HG03064 (cell line): Measurements from ENCODE around the gene CORO1C.
"Not testable (repeated sequence)": the region's sequence is repeated elsewhere in the genome, so short reads cannot be mapped to it uniquely, and the experiment has no call there.

Experiments used
- ATAC-seq: cut with Tn5 transposase; IDR thresholded peaks from one replicate; pipeline ENCODE4 v1.9.1; 2021; ENCODE audit warnings: low read depth; ENCODE audit not compliant: unreplicated experiment

Gene CORO1C

DNA sequence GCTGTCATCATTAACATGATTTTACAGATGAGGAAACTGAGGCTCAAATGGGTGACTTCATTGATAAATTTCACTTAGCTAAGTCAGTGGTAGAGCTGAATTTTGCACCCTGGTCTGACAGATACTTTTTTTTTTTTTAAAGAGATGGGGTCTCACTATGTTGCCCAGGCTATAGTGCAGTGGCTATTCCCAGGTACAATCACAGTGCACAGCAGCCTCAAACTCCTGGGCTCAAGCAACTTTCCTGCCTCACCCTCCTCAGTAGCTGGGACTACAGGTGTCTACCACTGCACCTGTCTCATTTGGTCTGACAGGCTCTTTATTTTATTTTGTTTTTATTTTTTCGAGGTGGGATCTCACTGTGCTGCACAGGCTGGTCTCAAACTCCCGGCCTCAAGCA lies 24.2 kb upstream of the CORO1C start:
- no peak for ATAC-seq

GRCh38 chr12:108753976-108754375 lies 22.7 kb upstream of the CORO1C start:
- ATAC-seq: no peak

DNA sequence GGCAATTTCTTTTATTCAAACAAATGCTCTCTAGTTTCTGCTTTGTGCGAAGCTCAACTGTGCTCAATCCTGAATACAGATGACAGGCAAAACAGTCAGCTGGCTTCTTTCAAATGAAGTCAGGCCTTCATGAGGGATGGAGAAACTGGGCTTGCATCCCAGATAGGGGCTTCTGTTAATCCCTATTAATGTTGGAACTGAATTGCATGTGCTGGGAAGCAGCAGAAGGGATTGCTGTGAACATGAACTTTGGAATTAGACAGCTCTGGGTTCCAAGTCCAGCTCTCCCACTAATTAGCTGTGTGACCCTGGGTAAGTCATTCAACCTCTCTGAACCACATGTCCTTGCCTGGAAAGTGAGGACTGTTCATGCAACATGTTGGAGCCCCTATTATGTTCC lies 21.1 kb upstream of the CORO1C start:
- ATAC-seq: no peak

DNA sequence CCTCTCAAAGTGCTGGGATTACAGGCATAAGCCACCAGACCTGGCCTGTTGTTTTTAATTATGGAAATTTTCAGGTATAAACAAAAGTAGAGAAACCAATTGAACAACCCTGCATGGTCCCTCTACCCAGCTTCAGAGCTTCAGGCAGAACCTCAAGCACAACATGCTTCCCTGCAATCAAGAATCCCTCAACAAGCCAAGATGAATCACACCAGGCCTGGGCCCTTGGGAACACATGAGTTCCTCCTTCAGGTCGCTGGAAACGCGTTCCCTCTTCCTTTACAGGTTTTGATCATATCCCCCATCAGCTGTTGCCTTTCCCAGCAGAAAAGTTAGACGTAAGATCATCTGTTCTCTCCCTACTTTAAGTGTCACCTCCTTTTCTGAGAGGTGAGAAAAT lies 20.5 kb upstream of the CORO1C start:
- no peak for ATAC-seq

DNA sequence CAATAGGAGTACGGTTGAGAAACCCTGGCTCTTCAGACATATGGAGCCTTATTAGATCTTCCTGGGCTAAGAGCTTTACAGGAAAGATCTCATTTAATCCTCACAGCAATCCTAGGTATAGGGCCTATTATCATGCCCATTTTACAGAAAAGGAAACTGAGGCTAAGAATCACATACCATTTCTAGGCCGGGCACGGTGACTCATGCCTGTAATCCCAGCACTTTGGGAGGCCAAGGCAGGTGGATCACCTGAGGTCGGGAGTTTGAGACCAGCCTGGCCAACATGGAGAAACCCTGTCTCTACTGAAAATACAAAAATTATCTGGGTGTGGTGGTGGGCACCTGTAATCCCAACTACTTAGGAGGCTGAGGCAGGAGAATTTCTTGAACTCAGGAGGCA lies 19.7 kb upstream of the CORO1C start:
- ATAC-seq: not testable (repeated sequence)

GRCh38 chr12:108750526-108750925 lies 19.2 kb upstream of the CORO1C start:
- no peak for ATAC-seq

DNA sequence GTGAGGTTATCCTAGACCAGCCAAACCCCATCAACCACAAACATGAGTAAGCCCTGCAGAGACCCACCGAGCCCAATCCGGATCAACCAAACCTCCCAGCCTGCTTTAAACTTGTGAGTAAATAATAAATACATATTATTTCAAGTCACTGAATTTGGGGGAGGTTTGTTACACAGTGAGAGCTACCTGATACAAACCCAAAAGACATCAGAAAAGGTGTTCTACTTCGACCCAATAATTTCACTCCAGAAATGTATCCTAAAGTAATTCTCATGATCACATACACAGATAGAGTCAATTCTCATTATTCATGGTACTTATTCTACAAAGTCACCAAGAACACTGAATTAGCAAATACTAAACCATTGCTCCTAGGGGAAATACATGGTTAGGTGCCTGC lies 16.2 kb upstream of the CORO1C start:
- ATAC-seq: no peak

DNA sequence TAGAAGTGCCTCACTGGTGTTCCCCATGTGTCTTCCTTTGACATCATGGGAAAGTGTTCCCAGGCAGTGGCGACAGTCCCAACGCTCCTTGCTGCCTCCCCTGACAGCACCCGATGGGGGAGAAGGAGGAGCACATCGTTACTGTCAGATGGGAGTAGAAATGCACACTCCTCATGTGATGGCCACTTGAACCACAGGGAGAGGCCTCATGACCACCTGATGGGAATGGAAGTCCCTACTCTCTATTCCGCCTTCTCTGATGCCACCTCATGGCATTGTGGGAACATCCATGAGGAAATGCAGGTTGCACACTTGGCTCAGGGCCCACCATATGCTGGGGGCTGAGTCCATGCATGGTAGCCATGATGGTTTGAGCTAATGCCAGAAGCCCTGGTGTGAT lies 14.3 kb upstream of the CORO1C start:
- ATAC-seq: no peak

GRCh38 chr12:108744021-108744897 lies 12.9 kb upstream of the CORO1C start:
- ATAC-seq: no peak

DNA sequence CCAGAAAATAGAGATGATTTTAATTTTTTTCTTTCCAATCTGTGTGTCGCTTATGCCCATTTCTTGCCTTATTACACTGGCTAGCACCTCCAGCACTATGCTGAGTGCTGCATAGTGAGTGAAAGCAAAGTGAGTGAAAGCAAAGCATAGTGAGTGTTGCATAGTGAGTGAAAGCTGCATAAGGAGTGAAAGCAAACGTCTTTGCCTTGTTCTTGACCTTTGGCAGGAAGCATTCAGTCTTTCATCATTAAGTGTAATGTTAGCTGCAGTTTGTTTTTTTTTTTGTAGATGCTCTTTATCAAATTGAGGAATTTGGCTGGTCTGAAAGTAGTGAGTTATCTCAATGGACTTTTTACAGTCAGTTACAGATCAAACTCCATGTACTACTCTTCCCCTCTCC lies 6.9 kb upstream of the CORO1C start:
- no peak for ATAC-seq

GRCh38 chr12:108735855-108736254 lies 4.5 kb upstream of the CORO1C start:
- no peak for ATAC-seq

DNA sequence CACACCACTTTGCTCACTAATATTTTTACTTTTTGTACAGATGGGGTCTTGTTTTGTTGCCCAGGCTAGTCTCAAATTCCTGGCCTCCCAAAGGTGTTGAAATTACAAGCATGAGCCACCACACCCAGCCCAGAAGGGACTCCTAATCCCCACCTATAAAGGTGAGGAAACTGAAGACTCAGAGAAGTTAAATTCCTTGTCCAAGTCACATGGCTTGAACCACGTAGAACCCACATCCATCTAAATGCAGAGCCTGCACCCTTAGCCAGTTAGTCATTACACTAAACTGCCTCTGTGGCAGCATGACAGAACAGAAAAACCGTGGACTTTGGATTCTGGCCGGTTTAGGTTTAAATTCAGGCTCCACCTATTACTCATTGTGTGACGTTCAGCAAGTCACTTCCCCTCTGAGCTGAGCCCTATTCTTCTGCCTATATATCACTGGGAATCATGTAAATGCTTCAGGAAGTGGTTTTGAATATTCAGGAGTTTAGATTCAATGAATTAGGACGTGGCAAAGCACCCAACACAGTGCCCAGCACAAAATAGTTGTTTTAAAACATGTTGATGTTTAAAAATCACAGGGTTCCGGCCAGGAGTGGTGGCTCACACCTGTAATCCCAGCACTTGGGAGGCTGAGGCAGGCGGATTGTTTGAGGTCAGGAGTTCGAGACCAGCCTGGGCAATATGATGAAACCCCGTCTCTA lies 3.0 kb upstream of the CORO1C start:
- no peak for ATAC-seq

DNA sequence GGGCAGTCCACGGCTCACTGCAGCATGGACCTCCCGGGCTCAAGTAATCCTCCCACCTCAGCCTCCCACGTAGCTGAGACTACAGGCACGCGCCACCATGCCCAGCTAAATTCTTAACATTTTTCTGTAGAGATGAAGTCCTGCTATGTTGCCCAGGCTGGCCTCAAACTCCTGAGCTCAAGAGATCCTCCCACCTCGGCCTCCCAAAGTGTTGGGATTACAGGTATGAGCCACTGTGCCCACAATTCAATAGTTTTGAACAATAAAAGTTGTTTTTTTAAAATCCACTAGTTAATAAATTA lies 1.9 kb upstream of the CORO1C start:
- ATAC-seq: not testable (repeated sequence)

DNA sequence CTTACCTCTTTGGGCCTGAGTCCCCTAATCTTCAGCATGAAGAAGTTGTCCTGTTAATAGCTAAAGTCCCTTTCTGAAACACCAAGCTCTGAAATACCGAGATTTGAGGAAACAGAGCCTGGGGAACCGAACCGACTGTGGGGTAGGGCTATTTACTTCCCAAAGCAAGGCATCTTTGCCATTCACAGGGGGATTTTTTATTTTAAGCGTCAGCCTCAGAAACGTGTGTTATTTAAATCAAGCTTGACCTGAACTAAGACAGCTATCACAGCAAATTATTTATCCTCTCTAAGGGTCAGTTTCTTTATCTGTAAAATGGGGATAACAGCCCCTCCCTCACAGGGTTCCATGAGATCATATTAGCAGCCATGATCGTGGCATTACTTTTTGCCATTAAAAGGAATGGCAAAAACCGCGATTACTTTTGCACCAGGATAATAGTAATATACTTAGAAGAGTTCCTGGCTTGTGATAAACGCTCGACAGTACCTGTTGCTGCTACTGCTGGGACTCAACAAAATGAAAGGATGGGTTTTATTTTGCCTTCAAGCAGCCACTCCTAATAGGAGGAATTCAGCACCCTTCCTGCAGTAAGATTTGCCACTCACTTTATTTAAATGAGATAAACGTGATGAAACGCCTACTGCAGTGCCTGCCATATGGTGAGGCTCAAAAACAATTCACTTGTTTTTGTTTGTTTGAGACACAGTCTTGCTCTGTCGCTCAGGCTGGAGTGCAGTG lies 1.3 kb upstream of the CORO1C start:
- no peak for ATAC-seq

- ATAC-seq: peak; percentile 52
Measured at GRCh38 chr12:108731866-108732461, 646 bp upstream of the CORO1C start.

DNA sequence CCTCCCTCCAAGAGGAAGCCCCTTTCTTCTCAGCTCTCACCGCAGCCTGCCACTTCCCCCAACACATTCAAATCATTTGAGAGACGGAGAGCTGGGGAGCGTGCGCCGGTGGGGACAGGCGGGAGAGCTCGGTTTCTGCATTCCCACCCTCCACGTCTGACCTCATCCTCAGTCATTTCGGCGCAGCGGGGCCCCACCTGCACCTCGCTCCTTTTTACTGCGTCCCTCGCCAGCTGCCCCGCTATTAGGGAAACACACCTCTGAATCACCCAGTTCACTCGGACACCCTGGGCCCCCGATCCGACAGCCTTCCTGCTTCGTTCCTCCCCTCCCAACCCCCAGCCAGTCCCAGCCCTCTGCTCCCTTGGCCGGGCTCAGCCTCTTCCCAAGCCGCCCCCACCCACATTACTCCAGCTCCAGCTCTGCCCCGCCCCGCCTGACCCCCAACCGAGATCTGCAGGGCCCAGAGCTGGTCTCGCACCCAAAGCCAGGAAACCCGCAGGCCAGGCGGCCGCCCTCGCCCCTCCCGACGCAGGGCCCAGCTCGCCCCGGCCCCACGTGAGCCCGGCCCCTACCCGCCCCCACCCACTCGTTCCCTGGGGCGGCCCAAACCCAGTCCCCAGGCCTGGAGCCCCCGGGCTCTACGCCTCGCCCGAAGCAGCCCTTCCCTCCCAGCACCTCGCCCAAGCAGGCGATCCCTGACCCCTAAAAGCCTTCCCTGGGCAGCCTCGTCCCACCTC lies 783 bp downstream of the CORO1C start:
- ATAC-seq: peak; percentile 1

- ATAC-seq: no peak
Measured at GRCh38 chr12:108729612-108730364, 1.5 kb downstream of the CORO1C start.

DNA sequence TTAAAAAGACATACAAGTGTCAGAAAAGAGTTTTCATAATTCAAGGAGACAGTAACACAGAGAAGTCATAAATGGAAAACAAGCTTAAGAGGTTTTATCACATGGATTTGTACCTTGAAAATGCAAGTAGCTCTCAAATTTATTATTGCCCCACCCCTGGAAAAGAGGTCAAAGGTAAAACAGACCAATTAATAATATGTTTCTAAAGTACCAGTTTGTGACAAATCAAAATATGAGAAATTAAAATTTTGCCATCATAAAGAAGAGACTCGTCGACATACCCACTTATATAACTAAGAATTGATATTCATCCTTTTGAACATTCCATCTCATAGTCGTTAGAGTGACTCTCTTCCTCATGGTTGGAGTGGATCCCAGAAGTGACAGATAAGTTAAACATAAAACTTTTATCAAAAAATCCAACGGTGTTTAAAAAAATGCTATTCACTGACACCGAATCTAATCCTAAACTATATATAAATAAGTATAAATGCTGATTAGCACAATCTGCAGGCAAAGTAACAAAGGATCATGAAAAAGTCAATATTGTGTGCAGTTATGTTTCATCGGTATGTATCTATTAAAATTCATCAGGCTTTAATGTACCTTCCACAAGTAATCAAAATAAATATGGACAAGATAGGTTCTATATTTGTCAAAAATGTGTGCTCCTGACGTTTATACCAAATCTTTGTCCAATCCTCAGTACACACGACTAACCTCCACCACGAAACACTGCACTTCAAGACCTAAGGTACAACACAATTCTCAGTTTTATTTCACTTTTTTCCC lies 2.3 kb downstream of the CORO1C start:
- ATAC-seq: no peak
